Measurements from ENCODE around the gene RARA.
"Not testable (repeated sequence)": the region's sequence is repeated elsewhere in the genome, so short reads cannot be mapped to it uniquely, and the experiment has no call there.

RARA gene

GRCh38 chr17:40373324-40373723, 64.3 kb downstream of the RARA start:
- Histone ChIP-seq H3K4me1 (no peaks in the 10 kb centered on the region), H3K27me3 (peaks cover 0 to 4% of the 10 kb centered on the region in 2 donors), H3K27ac (no peak overlapping the region), H3K4me3 (no peak overlapping the region), H3K9me3 (no peaks in the 10 kb centered on the region), H3K36me3 (no peaks in the 10 kb centered on the region)
- DNase-seq, result no peak
- TF ChIP-seq CTCF (IDR thresholded peaks at IDR 0.05), result no peak
- intact Hi-C loops (cut with DNase I; ENCODE audit: low total_unique reads), result no loop called here

GRCh38 chr17:40373999-40374398, 65.0 kb downstream of the RARA start:
- Histone ChIP-seq H3K36me3 (no peaks in the 10 kb centered on the region), H3K4me1 (no peaks in the 10 kb centered on the region), H3K27ac (no peak overlapping the region), H3K9me3 (no peaks in the 10 kb centered on the region), H3K27me3 (peaks cover 0 to 4% of the 10 kb centered on the region in 2 donors), H3K4me3 (no peak overlapping the region)
- intact Hi-C loops (cut with DNase I; ENCODE audit: low total_unique reads), result no loop called here
- no peak for TF ChIP-seq CTCF (IDR thresholded peaks at IDR 0.05)
- no peak for DNase-seq

GRCh38 chr17:40374821-40375498, 66.0 kb downstream of the RARA start:
- no peaks in the 10 kb centered on the region for H3K4me1 ChIP-seq
- no peak for DNase-seq
- H3K9me3 ChIP-seq, result no peaks in the 10 kb centered on the region
- TF ChIP-seq CTCF (IDR thresholded peaks at IDR 0.05), result no peak
- no peak overlapping the region for H3K4me3 ChIP-seq
- intact Hi-C loops (cut with DNase I; ENCODE audit: low total_unique reads), result no loop called here
- H3K27me3 ChIP-seq, result peaks cover 0 to 4% of the 10 kb centered on the region in 2 donors
- no peak overlapping the region for H3K27ac ChIP-seq
- no peaks in the 10 kb centered on the region for H3K36me3 ChIP-seq

- H3K9me3 ChIP-seq; H3K4me3 ChIP-seq; H3K4me1 ChIP-seq; H3K36me3 ChIP-seq; H3K27me3 ChIP-seq; intact Hi-C loops (cut with DNase I; ENCODE audit: low total_unique reads); DNase-seq; H3K27ac ChIP-seq: not testable (repeated sequence)
Observed at GRCh38 chr17:40375786-40376185, 66.8 kb downstream of the RARA start.

GRCh38 chr17:40376541-40376940, 67.6 kb downstream of the RARA start:
- DNase-seq; intact Hi-C loops (cut with DNase I; ENCODE audit: low total_unique reads); H3K9me3 ChIP-seq: not testable (repeated sequence)

GRCh38 chr17:40377832-40378231, 68.9 kb downstream of the RARA start:
- Histone ChIP-seq H3K4me3 (no peak overlapping the region), H3K27me3 (peaks cover 0 to 8% of the 10 kb centered on the region in 2 donors), H3K27ac (no peak overlapping the region), H3K4me1 (no peaks in the 10 kb centered on the region), H3K36me3 (no peaks in the 10 kb centered on the region), H3K9me3 (no peaks in the 10 kb centered on the region)
- TF ChIP-seq CTCF (IDR thresholded peaks at IDR 0.05), result no peak
- intact Hi-C loops (cut with DNase I; ENCODE audit: low total_unique reads), result no loop called here
- DNase-seq, result no peak

More at GRCh38 chr17:40376541-40376940, 67.6 kb downstream of the RARA start:
- H3K4me1 ChIP-seq, H3K27me3 ChIP-seq, H3K27ac ChIP-seq, H3K36me3 ChIP-seq, H3K4me3 ChIP-seq: not testable (repeated sequence)

GRCh38 chr17:40378966-40379365, 70.0 kb downstream of the RARA start:
- Histone ChIP-seq H3K27ac (no peak overlapping the region), H3K4me1 (no peaks in the 10 kb centered on the region), H3K27me3 (peaks cover 0 to 8% of the 10 kb centered on the region in 2 donors), H3K4me3 (no peak overlapping the region), H3K36me3 (no peaks in the 10 kb centered on the region), H3K9me3 (no peaks in the 10 kb centered on the region)
- intact Hi-C loops (cut with DNase I; ENCODE audit: low total_unique reads), result no loop called here
- no peak for TF ChIP-seq CTCF (IDR thresholded peaks at IDR 0.05)
- DNase-seq, result no peak

Measured in tibial artery (tissue), 4 donors.